ENCODE measurements around the gene ANKS6.

Gene ANKS6

DNA sequence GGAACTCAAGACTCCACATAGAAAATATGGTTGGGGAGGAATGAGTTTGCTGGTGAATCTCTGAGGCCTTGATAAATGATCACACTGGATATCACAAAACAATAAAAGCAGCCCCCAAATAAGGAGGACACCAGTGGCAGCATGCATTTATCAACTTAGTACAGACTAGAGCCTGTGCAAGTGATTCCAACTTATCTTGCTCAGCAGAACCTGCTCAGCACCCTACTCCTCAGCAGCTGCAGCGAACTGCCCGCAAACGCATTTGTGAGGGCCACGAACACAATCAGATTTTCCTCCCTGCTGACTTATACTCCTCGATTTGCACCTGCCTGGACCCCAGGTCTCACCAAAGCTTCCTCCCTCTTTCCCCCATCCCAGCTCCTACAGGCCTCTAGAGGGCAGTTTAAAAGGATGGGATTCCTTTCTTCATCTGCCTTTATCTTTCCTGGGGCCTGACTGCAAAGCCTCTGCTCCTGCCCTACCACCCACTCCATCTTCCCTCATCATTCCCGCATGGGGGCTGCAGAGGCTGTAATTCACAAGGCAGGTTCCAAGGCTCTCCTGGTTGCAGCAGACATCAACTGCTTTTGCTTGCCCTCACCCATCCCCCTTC lies 41.2 kb downstream of the ANKS6 start:
- Mint-ChIP-seq H3K27ac (no peak overlapping the region), H3K4me1 (ENCODE audit: low read depth) (no peaks in the 10 kb centered on the region), H3K4me3 (no peak overlapping the region), H3K9me3 (peaks cover 10% of the 10 kb centered on the region), H3K36me3 (ENCODE audit: low read depth) (peaks cover 46% of the 10 kb centered on the region), H3K27me3 (no peaks in the 10 kb centered on the region)

DNA sequence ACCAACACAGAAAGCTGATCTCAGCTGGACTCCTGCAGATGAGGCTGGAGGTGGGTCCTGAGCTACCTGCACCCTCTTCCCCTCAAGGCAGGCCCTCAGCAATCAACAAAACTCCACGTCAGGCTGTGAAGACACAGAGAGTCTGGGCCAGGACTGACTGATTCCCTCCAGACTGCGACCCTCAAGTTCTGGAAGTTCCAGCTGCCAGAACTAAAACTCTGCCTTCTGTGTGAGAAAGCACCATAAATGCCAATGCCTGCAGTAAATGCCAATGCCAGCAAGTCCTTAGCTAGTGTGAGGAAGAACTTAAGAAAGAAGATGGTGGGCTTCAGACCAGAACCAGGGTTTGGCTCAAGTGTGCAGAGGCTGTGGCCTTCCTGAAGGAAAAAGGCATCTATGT lies 45.1 kb downstream of the ANKS6 start:
- no peaks in the 10 kb centered on the region for H3K9me3 Mint-ChIP-seq
- H3K4me3 Mint-ChIP-seq = no peak overlapping the region
- no peak overlapping the region for H3K27ac Mint-ChIP-seq
- H3K27me3 Mint-ChIP-seq = no peaks in the 10 kb centered on the region
- H3K4me1 Mint-ChIP-seq (ENCODE audit: low read depth) = no peaks in the 10 kb centered on the region
- peaks cover 43% of the 10 kb centered on the region for H3K36me3 Mint-ChIP-seq (ENCODE audit: low read depth)

DNA sequence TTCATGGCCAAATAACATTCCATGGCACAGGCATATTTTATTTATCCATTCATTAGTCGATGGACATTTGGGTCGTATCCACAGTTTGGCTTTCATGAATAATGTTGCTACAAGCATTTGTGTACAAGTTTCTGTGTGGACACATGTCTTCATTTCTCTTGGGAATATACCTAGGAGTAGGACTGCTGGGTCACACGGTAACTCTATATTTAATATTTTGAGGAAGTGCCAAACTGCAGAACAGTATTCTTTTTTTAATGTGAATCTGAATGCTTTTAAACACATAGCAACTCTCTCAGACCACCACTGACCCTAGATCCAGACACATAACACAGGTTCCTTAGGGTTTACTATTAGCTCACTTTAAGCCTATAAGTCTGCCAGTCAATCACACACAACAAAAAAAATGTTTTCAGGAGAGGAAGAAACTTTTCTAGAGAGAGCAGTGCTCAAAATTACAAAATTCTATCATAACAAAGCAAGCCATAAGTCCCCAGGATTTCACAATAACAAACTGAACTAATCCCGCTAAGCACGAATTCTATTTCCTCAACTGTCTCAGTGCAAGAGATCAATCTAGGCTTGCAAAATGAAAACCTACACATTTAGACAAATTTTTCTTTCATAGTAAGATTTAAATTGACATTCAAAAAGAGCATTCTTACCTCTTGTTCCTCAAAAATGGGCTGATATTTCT lies 45.8 kb downstream of the ANKS6 start:
- no peak overlapping the region for H3K4me3 Mint-ChIP-seq
- peaks cover 46% of the 10 kb centered on the region for H3K36me3 Mint-ChIP-seq (ENCODE audit: low read depth)
- H3K27me3 Mint-ChIP-seq = no peaks in the 10 kb centered on the region
- H3K9me3 Mint-ChIP-seq = no peaks in the 10 kb centered on the region
- H3K27ac Mint-ChIP-seq = no peak overlapping the region
- H3K4me1 Mint-ChIP-seq (ENCODE audit: low read depth) = no peaks in the 10 kb centered on the region

DNA sequence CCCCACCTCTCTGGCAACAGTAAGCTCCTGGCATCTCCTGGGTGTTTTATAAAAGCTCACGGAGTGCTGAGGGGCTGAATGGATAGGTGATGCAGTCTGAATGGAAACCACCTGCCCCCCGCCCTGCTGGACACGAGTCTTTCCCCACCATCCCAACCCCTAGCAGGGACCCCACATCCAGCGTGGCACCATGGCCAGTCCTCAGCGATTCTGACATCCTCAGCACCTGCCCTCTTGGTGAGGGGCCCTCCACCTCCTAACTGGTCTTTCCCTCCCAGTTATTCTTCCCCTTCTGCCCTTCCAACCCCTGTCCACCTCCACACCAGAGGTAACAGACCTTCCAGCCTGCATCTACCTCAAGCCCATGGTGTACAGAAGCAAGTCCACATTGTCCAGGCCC lies 48.9 kb downstream of the ANKS6 start:
- H3K4me1 Mint-ChIP-seq (ENCODE audit: low read depth) = no peaks in the 10 kb centered on the region
- no peaks in the 10 kb centered on the region for H3K9me3 Mint-ChIP-seq
- peaks cover 47% of the 10 kb centered on the region for H3K36me3 Mint-ChIP-seq (ENCODE audit: low read depth)
- H3K27me3 Mint-ChIP-seq = no peaks in the 10 kb centered on the region
- H3K4me3 Mint-ChIP-seq = no peak overlapping the region
- H3K27ac Mint-ChIP-seq = no peak overlapping the region

DNA sequence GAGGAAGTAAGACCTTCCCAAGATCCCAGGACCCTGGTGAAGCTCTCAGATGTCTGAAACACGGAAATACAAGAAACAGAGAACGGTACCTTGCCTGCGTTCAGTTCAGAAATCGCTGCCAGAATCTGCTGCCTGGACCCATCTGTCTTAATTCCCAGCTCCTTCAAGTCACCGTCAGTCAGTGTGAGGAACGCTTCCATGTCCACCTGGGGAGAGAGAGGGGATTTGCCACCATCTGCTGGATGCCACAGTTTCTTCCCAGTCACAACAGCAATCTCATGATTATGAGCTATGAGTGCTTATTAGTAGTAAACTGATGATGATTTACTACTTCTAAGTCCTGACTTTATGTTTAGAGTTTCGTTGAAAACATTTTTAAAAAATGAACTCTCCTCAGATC lies 50.9 kb downstream of the ANKS6 start:
- Mint-ChIP-seq H3K27ac (no peak overlapping the region), H3K4me1 (ENCODE audit: low read depth) (no peaks in the 10 kb centered on the region)

DNA sequence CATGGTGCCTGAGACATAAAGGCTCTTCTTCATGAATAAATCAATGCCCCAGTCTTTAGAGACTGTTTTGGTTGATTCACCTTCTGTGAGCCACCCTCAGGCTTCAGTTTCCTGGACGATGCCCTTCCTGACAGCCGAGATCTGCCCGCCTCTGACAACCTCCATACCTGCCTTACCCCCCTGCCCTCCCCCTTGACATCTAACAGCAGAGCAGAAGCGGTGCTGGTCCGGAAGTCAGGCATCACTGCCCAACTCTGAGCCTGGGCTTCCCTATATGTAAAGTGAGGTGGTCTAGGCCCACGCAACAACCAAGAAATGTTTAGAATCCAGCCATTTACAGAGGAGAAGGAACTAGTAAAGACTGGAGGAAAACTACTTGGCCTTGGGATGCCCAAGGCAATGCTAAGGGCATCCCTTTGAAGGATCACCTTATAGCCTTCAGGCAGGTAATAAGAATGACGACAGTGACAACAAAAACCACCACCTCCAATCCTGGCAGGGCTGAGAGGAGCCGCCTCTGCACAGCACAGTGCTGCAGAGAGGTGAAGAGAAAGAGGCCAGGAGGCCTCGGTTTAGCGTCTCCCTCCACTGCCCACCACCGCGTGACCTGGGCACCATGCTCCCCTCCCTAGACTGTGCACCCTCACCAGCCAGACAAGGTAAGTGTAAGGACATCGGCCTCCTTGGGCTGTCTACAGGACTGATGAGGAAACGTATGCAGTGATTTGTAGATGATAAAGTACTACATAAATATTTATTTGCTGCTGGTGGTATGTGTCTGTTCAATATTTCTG lies 52.3 kb downstream of the ANKS6 start:
- Mint-ChIP-seq H3K27me3 (no peaks in the 10 kb centered on the region), H3K4me3 (no peak overlapping the region), H3K36me3 (ENCODE audit: low read depth) (peaks cover 46% of the 10 kb centered on the region), H3K4me1 (ENCODE audit: low read depth) (no peaks in the 10 kb centered on the region), H3K9me3 (no peaks in the 10 kb centered on the region), H3K27ac (no peak overlapping the region)

More for the DNA sequence above, 50.9 kb downstream of the ANKS6 start:
- H3K9me3 Mint-ChIP-seq = no peaks in the 10 kb centered on the region
- no peaks in the 10 kb centered on the region for H3K27me3 Mint-ChIP-seq
- peaks cover 50% of the 10 kb centered on the region for H3K36me3 Mint-ChIP-seq (ENCODE audit: low read depth)
- H3K4me3 Mint-ChIP-seq = no peak overlapping the region

DNA sequence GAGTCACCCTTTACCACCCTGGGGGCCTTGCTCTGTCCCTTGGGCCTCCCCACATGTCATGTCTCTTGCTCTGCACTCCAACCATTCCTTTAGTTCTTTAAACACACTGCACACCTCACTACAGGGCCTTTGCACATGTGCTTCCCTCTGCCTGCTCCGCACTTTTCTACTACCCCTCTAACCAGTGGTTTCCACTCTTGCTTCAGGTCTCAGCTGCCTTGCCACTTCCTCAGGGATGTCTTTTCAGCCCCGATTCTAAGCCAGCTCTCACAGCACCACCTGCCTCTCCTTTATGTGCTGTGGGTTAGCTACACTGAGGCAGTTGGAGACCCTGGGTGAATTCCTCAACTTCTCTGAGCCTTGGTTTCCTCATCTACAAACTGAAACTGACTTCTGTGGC lies 53.0 kb downstream of the ANKS6 start:
- Mint-ChIP-seq H3K36me3 (ENCODE audit: low read depth) (peaks cover 45% of the 10 kb centered on the region), H3K4me1 (ENCODE audit: low read depth) (no peaks in the 10 kb centered on the region), H3K9me3 (peaks cover 4% of the 10 kb centered on the region), H3K4me3 (no peak overlapping the region), H3K27ac (no peak overlapping the region), H3K27me3 (no peaks in the 10 kb centered on the region)

DNA sequence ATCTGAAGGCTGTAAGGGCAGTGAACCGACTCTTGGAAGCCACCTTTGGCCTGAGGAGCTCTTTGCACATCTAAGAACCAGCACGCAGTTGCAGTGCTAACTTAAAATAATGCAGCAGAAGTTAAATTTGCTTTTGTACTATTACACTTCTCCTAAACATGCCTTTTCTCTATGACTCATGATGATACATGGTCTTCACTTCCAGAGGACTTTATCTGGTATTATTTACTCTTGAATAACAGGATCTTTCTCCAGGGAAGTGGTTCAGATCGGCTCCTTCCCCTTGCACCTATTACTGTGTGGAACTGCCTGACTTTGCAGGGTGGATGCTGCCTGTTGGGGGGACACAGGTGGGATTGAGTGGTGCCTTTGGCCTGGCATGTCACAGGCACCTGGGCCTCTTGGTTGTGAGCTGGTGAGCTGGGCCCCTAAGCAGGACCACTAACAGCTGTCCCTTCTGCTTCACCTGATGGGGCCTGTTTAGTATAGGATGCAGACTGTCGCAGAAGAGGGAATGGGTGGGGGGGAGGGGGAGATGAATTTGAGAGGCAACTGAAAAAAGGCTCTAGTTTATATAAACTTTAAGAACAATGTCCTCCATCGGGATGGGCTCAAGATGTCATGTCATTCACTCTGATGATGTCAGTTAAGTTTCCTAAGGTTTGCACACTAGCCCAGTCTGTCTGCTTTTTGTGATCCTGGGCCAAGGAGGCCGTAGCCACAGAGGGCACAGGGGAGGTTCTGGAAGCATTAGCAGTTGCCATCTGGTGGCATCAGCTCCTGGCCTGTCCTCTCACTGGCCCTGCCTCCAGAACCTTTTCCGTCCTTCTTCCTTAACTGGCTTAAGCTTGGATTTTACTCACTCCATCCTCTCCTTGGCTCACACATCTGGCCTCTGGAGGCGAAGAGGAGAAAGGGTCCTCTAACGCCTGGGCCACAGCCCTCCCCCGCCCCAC lies 53.8 kb downstream of the ANKS6 start:
- Mint-ChIP-seq H3K4me1 (ENCODE audit: low read depth) (no peaks in the 10 kb centered on the region), H3K27ac (no peak overlapping the region), H3K9me3 (peaks cover 4% of the 10 kb centered on the region), H3K27me3 (no peaks in the 10 kb centered on the region), H3K36me3 (ENCODE audit: low read depth) (peaks cover 51% of the 10 kb centered on the region), H3K4me3 (no peak overlapping the region)

DNA sequence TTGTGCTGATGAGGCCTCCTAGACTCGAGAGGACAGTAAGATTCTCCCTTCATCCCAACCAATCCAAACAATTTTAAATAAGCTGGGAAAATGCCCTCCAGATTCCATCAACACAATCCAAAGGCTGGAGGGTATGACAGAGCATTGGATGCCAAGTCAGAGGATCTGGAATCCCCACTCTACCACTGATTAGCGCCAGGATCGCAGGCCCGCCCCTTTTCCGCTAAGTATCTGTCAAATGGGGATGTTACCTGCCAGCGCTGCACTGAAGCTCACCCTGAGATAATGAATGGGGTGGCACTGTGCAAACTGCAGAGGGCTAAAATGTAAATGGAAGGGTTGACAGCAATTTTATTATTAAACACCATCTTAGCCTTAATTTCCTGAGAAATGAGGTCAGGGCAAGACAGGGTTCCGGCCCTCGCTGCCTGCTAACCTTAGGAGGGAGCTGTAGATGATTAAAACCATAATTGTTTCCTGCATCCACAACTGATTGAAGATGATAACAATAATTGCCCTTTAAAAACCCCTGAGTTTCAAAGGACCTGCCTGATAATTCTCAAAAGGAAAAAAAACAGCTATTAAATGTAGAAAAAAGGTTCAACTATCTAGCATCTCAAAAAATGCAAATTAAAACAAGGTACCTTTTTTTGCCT lies 56.0 kb downstream of the ANKS6 start:
- Mint-ChIP-seq H3K9me3 (peaks cover 4% of the 10 kb centered on the region), H3K27ac (no peak overlapping the region), H3K4me1 (ENCODE audit: low read depth) (no peaks in the 10 kb centered on the region), H3K27me3 (no peaks in the 10 kb centered on the region), H3K36me3 (ENCODE audit: low read depth) (peaks cover 68% of the 10 kb centered on the region), H3K4me3 (no peak overlapping the region)

DNA sequence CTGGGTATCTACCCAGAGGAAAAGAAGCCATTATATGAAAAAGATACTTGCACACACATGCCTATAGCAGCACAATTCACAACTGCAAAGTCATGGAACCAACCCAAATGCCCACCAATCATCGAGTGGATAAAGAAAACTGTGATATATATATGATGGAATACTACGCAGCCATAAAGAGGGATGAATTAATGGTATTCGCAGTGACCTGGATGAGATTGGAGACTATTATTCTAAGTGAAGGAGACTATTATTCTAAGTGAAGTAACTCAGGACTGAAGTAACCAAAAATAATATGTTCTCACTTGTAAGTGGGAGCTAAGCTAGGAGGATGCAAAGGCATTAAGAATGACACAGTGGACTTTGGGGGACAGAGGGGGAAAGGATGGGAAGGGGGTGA lies 57.6 kb downstream of the ANKS6 start:
- peaks cover 4% of the 10 kb centered on the region for H3K9me3 Mint-ChIP-seq
- no peak overlapping the region for H3K4me3 Mint-ChIP-seq
- no peaks in the 10 kb centered on the region for H3K4me1 Mint-ChIP-seq (ENCODE audit: low read depth)
- peaks cover 66% of the 10 kb centered on the region for H3K36me3 Mint-ChIP-seq (ENCODE audit: low read depth)
- H3K27ac Mint-ChIP-seq = no peak overlapping the region
- H3K27me3 Mint-ChIP-seq = no peaks in the 10 kb centered on the region

DNA sequence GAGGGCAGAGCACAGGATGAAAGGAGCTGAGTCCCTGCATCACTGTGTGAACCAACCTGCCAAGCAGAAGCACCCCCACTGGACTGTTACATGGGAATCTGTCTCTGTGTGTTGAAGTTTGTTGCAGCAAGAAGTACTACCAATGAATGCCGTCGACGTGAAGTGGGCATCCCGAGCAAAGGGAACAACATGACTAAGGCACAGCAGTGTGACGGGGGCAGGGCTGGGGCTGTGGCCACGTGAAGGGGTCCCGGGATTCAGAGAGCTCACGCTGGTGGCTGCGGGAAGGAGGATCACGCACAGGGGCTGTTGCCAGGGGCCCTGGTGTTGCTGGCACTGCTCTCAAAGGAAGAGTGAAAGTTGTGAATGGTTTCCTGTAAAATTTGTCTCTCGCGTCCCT lies 60.1 kb downstream of the ANKS6 start:
- Mint-ChIP-seq H3K4me3 (no peak overlapping the region), H3K4me1 (ENCODE audit: low read depth) (no peaks in the 10 kb centered on the region), H3K27me3 (no peaks in the 10 kb centered on the region), H3K9me3 (peaks cover 4% of the 10 kb centered on the region), H3K36me3 (ENCODE audit: low read depth) (peaks cover 59% of the 10 kb centered on the region), H3K27ac (no peak overlapping the region)

DNA sequence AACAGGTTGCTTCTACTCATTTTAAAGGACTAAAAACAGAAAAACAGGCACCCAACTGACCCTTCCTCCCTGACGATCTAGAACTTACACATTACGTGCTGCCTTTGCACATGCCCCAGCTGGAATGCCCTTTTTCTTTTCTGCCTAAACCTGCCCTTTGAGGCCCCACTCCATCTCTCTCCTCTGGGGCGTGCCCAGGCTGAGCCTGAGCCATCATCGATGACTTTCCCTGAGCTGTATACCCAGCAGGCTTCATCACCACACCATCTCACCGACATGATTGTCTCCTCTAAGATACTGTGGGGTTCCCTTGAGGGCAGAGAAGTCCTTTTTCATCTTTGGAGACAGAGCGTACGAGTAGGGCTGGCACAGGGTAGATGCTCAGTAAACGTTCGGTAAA lies 63.6 kb downstream of the ANKS6 start:
- Mint-ChIP-seq H3K27me3 (no peaks in the 10 kb centered on the region), H3K9me3 (no peaks in the 10 kb centered on the region), H3K4me3 (no peak overlapping the region), H3K27ac (no peak overlapping the region), H3K36me3 (ENCODE audit: low read depth) (peaks cover 32% of the 10 kb centered on the region), H3K4me1 (ENCODE audit: low read depth) (no peaks in the 10 kb centered on the region)

DNA sequence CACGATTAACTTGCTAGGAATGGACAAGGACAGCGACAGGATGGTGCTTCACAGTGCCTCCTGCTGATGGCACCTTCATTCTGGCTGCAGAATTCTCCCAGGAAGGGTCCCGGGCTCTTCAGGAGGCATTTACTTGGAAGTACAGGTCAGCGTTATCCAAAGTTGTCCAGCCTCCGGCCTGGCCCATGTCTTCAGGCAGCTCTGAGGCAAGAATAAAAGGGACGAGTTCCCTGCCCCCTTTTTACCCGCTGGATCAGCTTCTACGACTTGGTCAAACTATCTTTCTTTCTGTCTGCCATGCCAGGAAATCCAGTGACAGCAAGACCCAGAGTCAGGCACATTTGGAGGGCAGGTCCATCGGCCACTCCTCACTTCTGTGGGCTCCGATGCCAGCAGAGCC lies 64.3 kb downstream of the ANKS6 start:
- Mint-ChIP-seq H3K4me1 (ENCODE audit: low read depth) (no peaks in the 10 kb centered on the region), H3K27me3 (no peaks in the 10 kb centered on the region), H3K27ac (no peak overlapping the region), H3K4me3 (no peak overlapping the region), H3K36me3 (ENCODE audit: low read depth) (peaks cover 25% of the 10 kb centered on the region), H3K9me3 (no peaks in the 10 kb centered on the region)

DNA sequence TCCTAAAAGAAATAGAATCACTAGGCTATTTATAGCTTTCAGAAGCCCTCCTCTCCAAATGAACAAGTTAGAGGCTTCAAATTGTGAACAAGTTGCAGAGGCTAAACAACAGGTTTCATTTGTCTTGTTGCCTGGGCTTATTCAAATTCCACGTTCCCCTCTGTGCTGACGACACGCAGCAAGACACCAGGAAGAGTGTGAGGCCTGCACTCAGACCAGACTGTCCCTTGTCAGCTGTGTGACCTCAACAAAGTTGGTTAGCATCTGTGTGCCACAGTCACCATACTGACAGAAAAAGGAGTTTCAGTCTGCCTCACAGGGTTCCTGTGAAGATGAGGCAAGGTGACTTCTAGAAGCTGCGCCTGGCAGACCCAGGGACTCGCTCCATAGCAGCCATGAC lies 65.5 kb downstream of the ANKS6 start:
- Mint-ChIP-seq H3K4me1 (ENCODE audit: low read depth) (no peaks in the 10 kb centered on the region), H3K9me3 (no peaks in the 10 kb centered on the region), H3K36me3 (ENCODE audit: low read depth) (peaks cover 13% of the 10 kb centered on the region), H3K4me3 (no peak overlapping the region), H3K27ac (no peak overlapping the region), H3K27me3 (no peaks in the 10 kb centered on the region)

Data from stimulated activated naive CD8-positive, alpha-beta T cell treated with anti-CD3 and anti-CD28 coated beads, Interleukin-15, Interleukin-2, amounts not matched to agents 100 ng/mL and 50 ng/mL, for 24 hours (primary cell).